GM18499 (cell line): Measurements from ENCODE around the gene INHA.
A peak's percentile ranks its signal among the peaks of the same experiment; 100 is the strongest.

Source experiments
- ATAC-seq: cut with Tn5 transposase; IDR thresholded peaks from one replicate; pipeline ENCODE4 v1.9.1; 2021; ENCODE audit warnings: moderate number of reproducible peaks; ENCODE audit not compliant: insufficient read depth, unreplicated experiment

Gene INHA

DNA sequence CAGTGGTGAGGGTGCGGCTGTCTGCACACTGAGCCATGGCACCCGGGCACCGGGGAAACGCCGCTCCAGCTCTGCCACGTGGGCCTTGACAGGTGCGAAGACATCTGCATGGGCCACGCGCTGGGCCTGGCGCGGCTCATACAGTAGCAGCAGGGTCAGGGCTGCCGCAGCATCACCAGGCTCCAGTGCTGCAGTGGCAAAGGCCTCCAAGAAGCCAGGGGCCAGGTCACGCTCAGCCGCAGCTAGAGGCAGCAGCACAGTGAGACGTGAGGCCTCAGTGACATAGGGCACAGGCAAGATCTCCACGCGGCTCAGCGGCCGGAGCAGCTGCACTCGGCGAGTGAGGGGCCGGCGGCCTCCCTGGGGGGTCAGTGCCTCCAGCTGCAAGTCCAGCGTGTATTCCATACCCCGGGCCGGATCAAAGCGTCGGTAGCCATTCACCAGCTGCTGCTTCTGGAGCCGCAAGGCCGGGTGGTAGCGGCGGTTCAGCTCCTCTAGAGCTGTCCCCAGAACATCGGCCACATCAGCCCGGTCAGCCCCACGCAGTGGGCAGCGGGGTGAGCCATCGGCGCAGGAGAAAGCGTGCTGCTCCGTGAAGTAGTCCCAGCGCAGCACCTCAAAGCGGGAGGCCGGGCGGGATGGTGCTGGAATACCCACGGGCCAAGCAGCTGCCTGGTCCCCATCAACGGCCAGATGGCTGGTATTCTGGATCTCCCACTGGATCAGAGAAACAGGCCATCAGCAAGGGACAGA is 32.0 kb upstream of the INHA start:
- no peak for ATAC-seq

DNA sequence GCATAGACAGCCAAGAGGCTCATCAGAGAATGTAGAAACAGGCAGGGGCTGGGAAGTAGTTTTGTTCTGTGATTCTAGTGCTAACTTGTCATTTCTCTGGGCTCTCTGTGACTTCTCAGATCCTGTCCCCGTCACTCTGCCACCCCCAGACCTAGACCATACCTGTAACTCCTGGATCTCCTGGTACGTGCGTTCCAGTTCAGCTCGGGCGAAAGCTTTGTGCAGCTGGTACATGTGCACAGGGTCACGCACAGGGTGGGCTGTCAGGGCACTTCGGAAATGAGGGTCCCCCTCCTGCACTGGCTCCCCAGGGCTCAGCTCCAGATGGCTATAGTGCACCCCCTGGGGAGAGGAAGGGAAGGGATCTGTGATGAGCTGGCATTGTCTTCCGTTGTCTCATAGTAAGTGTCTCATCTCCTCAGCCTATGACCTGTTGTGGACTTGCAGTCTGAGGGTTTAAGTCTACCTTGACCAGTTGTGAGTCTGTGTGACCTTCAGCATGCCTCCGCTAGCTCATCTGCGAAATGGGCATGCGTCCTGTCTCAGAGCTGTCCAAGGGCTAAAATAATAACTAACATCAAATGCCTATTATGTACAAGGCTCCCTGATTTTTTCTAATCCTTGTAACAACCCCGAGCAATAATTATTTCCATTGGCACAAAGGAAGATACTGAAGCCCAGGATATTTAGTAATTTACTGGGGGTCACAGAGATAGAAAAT is 31.2 kb upstream of the INHA start:
- ATAC-seq: no peak

DNA sequence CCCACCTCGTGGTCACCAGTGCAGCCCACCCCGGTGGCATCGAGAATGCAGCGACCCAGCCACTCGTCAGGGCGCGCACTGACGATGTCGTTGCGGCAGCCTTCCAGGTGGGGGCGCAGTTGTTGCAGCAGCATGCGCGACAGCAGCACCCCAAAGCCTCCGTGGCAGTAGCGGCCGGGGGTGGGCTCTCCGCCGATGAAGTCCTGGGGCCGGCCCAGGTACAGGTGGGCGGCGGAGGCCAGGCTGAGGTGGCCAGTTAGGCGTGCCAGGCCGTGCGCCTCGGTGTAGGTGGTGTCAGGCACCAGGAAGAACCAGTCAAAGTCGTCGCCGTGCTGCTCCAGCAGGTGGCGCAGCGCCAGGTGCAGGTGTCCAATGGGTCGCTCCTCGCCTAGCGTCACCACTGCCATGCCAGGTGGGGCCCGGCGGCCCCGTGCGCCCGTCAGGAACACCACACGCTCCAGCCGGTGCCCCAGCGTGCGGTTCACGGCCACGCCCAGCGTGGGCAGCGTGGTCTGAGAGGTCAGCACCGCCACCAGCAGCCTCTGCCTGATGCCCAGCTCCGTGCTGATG is 30.4 kb upstream of the INHA start:
- peak; percentile 46 for ATAC-seq

DNA sequence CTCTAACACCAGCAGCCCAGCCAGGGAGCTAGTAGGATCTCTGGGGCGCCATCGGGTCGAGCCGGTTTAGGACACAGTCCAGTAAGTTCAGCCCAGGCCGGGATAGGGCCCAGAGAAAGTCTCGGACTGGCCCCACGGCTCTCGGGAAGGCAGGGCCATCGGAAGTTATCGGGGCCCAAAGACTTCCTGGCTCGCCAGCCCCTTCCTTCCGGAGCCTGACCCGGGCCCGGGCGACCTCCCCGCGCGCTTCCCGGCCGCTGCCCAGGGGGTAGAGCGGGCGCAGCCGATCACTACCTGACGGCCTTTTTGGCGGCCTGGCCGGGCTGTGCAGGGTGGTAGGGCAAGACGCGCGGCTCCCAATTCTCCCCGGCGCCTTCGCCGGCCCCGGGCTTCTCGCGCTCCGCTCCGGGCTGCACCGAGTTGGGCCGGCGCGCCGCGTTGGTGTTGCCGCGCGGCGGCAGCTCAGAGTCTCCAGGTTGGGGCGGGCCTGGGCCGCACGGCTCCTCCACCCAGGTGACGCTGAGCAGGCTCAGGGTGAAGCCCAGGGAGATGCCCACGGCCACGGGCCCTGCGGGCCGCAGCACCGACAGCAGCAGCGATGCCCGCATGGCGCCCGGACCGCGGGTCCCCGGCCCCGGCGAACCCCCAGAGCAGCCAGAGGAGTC is 29.0 kb upstream of the INHA start:
- peak; percentile 4 for ATAC-seq

DNA sequence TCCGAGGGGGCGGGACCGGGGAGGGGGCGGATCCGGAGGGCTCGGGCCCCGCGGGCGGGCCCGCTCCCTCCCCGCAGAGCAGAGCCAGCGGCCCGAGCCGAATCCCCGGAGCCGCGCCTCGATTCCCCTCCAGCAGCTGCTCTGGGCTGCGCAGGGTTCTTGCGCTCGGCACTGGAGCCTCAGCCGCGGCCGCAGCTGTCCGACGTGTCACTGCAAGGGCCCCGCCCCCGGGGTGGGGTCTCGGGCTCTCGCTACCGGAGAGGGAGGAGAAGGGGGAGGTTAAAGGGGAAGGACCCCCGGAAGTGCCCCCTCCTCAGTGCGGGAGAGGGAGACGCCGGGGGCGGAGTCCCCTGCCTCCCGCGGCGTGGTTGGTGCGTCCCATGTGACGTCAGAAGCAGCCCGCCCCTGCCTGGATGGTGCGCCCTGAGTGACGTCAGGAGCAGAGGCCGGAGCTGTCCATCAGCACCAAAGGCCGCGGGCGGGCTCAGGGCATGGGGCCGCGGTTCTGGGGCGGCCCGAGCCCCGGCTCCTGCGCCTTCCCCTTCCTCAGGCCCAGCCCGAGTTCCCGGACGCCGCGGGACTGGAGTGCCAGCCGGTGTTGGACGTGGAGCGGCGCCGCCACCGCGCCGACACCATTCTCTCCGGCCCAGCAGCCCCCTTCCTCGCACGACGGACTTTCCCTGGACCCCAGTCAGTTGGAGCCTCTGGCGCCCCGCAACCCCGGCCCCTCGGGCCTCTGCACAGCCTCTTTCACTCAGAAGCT is 28.3 kb upstream of the INHA start, which contains the start of the genes CHPF and TMEM198:
Gene CHPF, minus strand, starts transcription at position 214 of the 763 bp plus-strand sequence. CDS start 271 bp downstream, outside the sequence.
Gene TMEM198, plus strand, starts transcription at position 433 of the 763 bp plus-strand sequence. CDS start 700 bp downstream, outside the sequence.
- ATAC-seq: peak; percentile 47

DNA sequence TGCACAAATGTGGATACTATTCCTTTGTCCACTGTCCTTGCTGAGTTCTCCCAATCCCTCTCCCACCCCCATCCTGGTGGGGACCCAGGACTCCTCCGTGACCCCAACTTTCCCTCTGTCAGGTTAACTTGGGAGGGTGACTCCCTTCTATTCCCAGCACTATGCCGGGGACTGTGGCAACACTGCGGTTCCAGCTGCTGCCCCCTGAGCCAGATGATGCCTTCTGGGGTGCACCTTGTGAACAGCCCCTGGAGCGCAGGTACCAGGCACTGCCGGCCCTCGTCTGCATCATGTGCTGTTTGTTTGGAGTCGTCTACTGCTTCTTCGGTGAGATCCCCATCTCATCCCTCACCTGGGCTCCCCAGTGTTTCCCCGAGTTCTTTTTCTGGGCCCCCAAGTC is 27.5 kb upstream of the INHA start:
- ATAC-seq: no peak

DNA sequence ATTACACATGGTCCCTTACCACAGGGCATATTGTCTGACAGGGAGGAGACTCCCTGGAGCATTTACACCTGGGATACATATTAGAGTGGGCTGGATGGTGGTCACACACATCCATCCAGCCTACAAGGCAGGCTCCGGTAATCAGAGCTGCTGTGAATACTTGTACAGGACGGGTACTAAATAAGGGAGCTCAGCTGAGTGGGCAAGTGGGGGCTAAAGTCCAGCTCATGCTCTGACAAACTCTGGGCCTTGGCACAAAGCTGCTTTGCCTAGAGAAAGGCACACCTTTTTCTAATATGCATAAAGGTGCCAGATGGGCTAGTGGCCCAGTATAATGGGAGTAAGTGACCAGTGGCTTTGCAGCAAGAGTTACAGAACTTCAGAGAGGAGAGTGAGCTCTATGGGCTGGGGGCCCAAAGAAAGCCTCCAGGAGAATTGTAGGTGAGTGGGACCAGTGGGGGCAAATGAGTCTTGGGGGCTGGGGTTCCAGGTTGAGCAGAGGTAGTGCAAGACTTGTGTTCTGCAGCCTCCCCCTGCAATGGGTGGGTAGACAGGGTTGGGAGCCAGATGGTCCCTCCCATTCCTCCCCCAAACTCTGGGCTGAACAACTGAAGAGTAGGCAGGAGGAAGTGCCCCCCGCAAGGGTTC is 26.7 kb upstream of the INHA start:
- ATAC-seq: no peak

DNA sequence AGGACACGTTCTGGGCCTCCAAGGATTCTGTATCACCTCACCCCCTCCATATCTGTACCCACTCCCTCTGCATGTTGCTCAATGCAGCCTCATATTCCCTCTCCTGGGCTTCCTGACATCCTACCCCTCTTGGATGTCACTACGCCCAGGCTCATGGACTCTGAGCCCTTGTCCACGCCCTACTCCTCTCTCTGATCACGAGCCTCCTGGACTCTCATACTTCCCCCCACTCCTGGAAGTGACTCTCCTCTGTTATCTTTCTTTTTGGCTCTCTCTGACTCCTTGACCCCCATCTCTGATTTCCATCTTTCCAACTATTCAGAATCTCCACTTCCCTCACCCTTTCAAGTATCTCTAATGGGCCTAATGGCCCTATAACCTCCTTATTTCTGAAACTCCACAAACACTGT is 26.2 kb upstream of the INHA start:
- no peak for ATAC-seq

DNA sequence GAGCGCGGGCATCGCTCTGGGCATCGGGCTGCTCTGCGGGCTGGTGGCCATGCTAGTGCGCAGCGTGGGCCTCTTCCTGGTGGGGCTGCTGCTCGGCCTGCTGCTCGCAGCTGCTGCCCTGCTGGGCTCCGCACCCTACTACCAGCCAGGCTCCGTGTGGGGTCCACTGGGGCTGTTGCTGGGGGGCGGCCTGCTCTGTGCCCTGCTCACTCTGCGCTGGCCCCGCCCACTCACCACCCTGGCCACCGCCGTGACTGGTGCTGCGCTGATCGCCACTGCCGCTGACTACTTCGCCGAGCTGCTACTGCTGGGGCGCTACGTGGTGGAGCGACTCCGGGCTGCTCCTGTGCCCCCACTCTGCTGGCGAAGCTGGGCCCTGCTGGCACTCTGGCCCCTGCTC is 24.5 kb upstream of the INHA start:
- ATAC-seq: no peak

DNA sequence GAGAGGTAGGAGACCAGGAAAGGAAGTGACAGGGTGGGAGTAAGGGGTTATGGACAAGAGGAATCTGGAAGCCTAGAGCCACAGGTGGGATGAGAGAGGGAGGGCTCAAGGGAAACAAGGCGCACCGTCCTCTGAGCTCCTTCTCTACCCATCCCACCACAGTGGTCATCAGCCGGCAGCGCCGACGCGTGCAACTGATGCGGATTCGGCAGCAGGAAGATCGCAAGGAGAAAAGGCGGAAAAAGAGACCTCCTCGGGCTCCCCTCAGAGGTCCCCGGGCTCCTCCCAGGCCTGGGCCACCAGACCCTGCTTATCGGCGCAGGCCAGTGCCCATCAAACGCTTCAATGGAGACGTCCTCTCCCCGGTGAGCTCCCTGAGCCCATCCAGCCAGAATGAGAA is 23.1 kb upstream of the INHA start:
- no peak for ATAC-seq

DNA sequence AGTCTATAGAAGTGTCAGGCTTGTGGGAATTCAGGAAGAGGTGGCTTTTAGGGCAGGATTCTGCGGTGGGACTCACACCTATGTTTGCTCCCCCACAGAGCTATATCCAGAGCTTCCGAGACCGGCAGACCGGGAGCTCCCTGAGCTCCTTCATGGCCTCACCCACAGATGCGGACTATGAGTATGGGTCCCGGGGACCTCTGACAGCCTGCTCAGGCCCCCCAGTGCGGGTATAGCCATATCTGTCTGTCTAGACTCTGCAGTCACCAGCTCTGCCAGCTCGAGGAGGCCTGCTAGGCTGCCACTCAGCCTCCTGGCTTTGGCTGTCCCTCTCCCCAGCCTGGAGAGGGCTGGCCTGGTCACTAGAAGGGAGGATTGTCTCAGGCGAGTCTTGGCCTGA is 22.5 kb upstream of the INHA start:
- ATAC-seq: no peak

DNA sequence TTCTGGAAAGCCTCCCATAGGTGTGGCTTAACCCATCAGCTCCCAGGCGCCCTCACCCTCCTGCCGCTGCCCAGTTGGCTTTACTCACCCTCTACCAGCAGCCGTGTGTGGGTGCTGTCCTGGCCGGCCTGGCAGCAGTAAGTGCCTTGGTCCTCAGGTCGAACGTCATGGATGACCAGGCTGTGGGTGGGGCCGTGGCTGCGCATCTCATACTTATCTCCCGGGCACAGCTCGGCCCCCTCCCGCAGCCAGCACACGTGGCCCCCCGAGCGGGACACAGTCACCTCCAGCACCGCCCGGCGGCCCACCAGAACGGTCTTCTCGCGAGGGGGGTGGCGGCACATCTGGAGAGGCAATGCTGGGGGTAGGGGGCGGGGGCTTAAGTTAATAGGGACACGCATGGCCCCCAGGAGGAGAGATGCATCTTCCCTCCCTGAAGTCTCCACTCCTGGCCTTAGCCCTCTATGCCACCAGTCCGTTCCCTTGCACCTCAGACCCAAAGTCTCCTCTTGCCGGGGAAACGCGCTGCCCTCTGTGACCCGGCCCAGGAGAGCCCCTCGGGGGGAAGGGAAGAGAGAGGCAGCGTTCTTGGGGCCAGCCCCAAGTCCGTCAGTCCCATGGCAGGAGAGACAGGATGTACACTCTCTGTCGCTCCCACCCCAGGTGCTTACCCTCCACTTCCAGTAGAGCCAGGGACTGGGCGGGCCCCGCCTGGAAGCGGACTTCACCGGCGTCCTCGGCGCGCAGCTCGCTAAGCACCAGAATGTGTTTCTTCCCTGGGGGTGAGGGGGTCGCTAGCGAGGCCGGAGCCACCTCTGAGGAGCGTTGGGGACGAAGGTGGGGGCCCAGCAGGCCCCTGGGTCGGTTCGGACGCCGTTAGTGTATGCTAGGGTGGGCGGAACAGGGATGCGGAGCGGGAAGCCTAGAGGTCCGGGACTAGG is 20.4 kb upstream of the INHA start:
- peak; percentile 6 for ATAC-seq

DNA sequence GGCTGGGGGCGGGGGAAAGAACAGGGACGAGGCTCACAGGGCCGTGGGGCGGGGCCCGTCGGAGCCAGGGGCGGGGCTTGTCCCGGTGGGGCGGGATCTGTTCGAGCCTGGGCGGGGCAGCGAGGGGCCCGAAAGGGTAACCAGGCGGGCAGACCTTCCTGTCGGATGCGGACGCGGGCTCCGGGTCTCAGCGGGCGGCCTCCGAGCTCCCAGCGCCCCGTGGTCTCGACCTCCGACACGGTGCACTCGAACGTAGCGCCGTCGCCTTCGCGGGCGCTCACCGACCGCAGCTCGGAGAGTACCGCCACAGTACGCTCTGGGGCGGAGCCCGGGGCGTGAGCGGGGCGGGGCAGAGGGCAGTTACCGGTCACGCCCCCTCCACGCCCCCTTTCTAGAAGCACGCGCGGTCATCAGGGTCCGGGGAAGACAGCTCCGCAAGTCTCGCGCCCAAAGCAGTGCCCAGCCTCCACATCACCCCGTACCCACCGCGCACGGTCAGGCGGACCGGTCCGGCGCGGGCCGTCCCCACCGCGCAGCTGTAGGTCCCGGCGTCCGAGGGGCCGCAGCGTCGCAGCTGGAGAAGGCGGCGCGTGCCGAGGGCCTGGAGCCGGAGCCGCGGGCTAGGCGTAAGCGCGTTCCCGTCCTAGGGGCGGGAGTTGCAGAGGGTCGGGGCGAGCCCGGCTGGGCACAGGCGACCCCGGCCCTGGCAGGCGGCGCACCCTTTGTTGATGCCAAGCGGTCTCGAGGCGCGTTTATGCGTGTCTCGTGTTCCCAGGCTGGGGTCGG is 19.5 kb upstream of the INHA start:
- peak; percentile 66 for ATAC-seq

DNA sequence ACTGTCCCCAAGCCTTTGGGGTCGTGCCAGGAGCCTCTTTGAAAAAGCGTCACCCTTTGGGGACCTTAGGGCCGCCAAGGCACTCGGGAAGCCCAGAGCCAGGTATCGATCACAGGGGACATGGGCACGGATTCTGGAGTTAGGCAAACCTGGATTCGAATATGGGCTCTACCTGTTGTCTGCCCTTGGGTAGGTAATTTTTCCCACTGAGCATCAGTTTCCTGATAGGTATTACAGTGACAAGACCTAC is 19.0 kb upstream of the INHA start:
- no peak for ATAC-seq

DNA sequence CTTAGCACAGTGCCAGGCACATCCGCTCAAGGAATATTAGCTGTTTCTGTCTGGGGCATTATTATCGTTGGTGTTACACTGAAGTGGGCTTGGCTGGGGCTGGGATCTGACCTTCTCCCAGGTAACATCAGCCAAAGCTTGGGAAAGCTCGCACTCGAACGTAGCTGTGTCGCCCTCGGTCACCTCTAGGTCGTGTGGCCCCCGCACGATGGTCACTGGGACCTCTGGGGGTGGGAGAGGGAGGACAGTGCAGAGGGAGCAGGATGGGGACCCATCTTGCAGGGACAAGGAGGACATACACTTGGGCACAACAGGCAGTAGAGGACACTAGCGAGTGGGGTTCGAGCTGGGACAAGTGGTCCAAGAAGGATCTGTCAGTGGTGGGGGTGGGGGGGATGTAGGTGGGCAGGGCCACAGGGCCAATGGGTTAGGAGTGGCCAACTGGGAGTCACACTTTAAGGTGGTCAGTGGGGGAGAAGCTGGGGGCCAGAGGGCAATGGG is 18.6 kb upstream of the INHA start:
- ATAC-seq: no peak

DNA sequence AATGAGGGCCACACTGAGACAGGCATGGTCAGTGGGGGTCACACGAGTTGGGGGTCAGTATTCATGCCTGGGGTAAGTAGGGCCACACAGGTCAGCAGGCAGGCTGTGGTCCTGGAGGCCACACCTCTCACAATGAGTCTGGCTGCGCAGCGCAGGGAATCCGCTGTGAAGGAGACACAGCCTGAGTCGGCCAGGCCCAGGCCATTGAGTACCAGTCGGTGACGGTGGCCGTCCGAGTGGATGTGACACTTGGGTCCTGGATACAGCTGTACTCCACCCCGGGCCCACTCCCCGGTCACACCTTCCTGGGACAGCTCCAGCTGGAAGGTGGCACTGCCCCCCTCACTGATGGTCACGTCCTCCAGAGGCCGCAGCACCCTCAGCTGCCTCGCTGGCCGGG is 17.8 kb upstream of the INHA start:
- ATAC-seq: no peak

DNA sequence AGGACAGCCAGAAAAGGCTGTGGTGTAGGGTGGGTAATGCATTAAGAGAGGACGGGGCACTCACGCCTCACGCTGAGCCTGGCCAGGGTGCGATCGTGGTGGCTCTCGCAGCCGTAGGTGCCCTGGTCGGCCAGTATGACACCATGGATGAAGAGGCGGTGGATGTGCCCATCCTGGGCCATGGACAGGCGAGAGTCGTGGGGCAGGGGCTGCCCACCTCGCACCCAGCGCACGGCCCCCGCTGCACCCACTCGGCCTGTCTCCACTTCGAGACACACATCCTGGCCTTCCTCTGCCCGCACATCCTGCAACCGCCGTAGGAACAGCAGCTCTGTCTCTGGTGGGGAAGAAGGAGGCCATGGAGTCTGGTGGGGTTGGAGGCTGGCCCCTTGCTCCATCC is 16.2 kb upstream of the INHA start:
- no peak for ATAC-seq

DNA sequence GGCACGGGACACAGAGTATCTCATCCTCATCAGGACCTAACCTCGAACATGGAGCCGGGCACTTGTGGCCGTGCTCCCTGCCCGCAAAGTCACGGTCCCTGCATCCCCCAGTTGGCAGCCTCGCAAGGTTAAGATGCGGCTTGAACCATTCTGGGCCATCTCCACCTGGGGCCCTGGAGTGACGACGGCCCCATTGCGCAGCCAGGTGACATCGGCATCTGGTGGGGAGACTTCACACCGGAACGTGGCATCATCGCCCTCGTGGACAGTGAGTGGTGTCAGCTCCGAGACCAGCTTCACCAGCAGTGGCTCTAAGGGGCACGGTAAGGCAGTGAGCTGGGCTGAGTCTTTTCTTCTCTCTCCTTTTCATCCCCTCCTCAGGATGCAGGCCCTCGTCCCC is 15.7 kb upstream of the INHA start:
- ATAC-seq: no peak
